Body of pancreas (tissue), 4 donors: ENCODE data around the gene PGM2. TPM values are rescaled to one million over a fixed set of nuclear protein-coding genes. Genes with fewer than 3 reads are reported as not detected.

Experiments
- ATAC-seq: fragments of 150-250 bp; one replicate; pipeline ENCODE4 v1.9.1; 2016
- DNase-seq, 4 donors: peaks; one replicate each; pipeline ENCODE4 v3.0.0-alpha.2; 2019
- H3K27ac ChIP-seq, 4 donors: fragments of 200-600 bp; sonication (generic); 1 replicate in 3 of 4; 2 replicates in 1 of 4; pipeline versions ENCODE4 v1.5.1 to v1.6.1; 2016 to 2019; ENCODE audit warnings: mild to moderate bottlenecking in 1 of 4, mixed read lengths in 1 of 4, moderate library complexity in 1 of 4
- H3K27me3 ChIP-seq, 2 donors: fragments of 200-600 bp; sonication (generic); one replicate each; pipeline ENCODE4 v1.6.0; 2016; ENCODE audit warnings: mild to moderate bottlenecking in 1 of 2
- H3K36me3 ChIP-seq, 2 donors: fragments of 200-600 bp; sonication (generic); replicated peaks in 1 of 2; 2 replicates each; pipeline ENCODE4 v1.5.1; 2016; ENCODE audit warnings: low read depth in 2 of 2; ENCODE audit not compliant: insufficient read depth in 1 of 2
- H3K4me1 ChIP-seq: fragments of 200-600 bp; sonication (generic); one replicate; pipeline ENCODE4 v1.6.0; 2016
- H3K4me3 ChIP-seq, 2 donors: fragments of 200-600 bp; sonication (generic); 1 replicate in 1 of 2; 2 replicates in 1 of 2; pipeline ENCODE4 v1.5.1; 2016 to 2019
- H3K9me3 ChIP-seq, 3 donors: fragments of 200-600 bp; sonication (generic); 1 replicate in 2 of 3; 2 replicates in 1 of 3; pipeline ENCODE4 v1.5.1; 2016
- POLR2A ChIP-seq, 3 donors: fragments of 450-650 bp; IDR thresholded peaks; one replicate each; pipeline ENCODE4 v1.6.1; 2016; ENCODE audit warnings: antibody characterized with exemption in 3 of 3, mild to moderate bottlenecking in 2 of 3
- WGBS, 2 donors: methylation state at CpG; one replicate each; pipeline ENCODE4 v1.1.5; 2017; 5-methylcytosine and 5-hydroxymethylcytosine counted together
- intact Hi-C: fragments of 100-400 bp; cut with DNase I; formaldehyde crosslinking; loops from one replicate; pipeline ENCODE4 v1.15.1; 2023
- total RNA-seq, 2 donors: library from RNA; depleted of rRNA; stranded (reverse); fragments of >200 nt; gene quantifications; one replicate each; pipeline ENCODE4 v1.1.0, GENCODE V29; 2016
- TF ChIP-seq, protein P1 (sequence below), 7 experiments: fragments of 450-650 bp in 4 of 7; fragments of 200-600 bp in 3 of 7; sonication (generic) in 3 of 7; IDR thresholded peaks; one replicate each; pipeline ENCODE4 v1.5.1; 2016 to 2019; ENCODE audit warnings: antibody characterized with exemption in 7 of 7

PGM2 gene
- total RNA-seq, 2 donors from 2014 or later, result 6.0 to 39.2 TPM

DNA sequence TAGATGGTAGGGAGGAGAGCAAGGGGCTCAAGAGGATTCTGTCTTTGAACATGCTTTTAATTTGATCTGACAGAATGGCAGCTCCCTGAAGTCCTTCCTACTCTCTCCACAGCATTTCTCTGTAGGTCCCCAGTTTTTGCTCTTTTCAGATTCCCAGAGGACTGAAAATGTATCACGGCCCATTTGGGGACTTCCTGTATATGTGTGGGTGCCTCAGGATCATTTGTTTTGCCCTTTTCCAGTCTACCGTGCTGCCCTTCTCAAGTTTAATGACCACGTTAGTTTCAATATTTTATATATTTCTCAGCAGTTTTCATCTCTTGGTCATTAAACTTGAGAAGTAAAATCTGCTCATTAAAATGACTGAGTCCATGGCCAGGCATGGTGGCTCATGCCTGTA, 66.7 kb downstream of the PGM2 start:
- no peaks in the 10 kb centered on the region for H3K9me3 ChIP-seq
- ATAC-seq (no peak), DNase-seq (no peak)
- WGBS, 2 donors, result 64 to 91% methylated on average over 3 of the region's 3 CpGs
- H3K27ac ChIP-seq, result no peak overlapping the region
- no peaks in the 10 kb centered on the region for H3K36me3 ChIP-seq
- intact Hi-C loops, result no loop called here
- H3K4me1 ChIP-seq, result peaks cover 12% of the 10 kb centered on the region
- H3K4me3 ChIP-seq, result no peak overlapping the region
- H3K27me3 ChIP-seq, result no peaks in the 10 kb centered on the region
- TF ChIP-seq, protein P1, sequence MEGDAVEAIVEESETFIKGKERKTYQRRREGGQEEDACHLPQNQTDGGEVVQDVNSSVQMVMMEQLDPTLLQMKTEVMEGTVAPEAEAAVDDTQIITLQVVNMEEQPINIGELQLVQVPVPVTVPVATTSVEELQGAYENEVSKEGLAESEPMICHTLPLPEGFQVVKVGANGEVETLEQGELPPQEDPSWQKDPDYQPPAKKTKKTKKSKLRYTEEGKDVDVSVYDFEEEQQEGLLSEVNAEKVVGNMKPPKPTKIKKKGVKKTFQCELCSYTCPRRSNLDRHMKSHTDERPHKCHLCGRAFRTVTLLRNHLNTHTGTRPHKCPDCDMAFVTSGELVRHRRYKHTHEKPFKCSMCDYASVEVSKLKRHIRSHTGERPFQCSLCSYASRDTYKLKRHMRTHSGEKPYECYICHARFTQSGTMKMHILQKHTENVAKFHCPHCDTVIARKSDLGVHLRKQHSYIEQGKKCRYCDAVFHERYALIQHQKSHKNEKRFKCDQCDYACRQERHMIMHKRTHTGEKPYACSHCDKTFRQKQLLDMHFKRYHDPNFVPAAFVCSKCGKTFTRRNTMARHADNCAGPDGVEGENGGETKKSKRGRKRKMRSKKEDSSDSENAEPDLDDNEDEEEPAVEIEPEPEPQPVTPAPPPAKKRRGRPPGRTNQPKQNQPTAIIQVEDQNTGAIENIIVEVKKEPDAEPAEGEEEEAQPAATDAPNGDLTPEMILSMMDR (IDR thresholded peaks at IDR 0.05), result no peak
- TF ChIP-seq POLR2A (IDR thresholded peaks at IDR 0.05), result no peak

DNA sequence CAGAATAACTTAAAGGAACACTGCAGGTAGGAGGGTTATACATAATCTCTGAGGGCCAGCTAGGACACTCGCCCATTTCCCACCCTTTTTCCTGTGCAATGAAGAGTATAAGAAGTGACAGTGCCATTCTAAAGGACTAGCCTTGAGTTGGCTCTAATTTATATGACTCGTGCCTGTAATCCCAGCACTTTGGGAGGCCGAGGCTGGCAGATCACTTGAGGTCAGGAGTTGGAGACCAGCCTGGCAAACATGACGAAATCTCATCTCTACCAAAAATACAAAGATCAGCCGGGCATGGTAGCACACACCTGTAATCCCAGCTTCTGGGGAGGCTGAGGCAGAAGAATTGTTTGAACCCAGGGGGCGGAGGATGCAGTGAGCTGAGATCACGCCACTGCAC, 68.8 kb downstream of the PGM2 start:
- Histone ChIP-seq H3K9me3 (no peaks in the 10 kb centered on the region), H3K4me3 (no peak overlapping the region), H3K27me3 (no peaks in the 10 kb centered on the region), H3K4me1 (peaks cover 5% of the 10 kb centered on the region), H3K27ac (no peak overlapping the region), H3K36me3 (no peaks in the 10 kb centered on the region)
- no peak for TF ChIP-seq POLR2A (IDR thresholded peaks at IDR 0.05)
- TF ChIP-seq, protein P1 (IDR thresholded peaks at IDR 0.05), result no peak
- intact Hi-C loops, result no loop called here
- no peak for ATAC-seq
- WGBS, 2 donors, result 89% methylated on average over 6 to 7 of the region's 7 CpGs
- no peak for DNase-seq

DNA sequence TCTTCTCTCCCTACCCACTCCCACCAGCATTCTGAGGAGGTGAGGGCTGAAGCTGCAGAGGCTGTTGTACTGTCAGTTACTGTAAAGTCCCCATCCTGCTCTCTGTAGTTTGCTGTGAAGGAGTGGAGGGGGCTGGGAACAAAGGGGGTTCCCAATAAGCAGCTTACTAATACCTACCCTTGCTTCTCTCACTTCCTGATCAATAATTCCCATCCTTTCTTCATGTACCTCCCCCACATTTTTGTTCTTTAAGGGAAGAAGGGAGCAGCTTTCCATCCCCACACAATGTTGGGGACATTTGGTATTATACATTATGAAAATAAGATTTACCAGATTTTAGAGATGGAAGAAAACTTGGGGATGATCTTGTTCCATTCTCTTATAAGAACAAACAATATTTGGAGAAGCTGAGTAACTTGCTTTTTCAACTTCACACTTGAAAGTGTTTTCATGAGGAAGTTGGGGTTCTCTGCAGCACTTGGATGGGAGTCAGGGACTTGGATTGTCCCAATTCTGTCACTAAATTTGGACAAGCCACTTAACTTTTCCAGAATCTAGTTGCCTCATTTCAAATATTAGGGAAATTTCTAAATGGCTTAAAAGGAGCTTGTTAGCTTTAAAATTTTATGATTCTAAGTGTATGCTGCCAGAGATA, 69.8 kb downstream of the PGM2 start:
- Histone ChIP-seq H3K4me1 (peaks cover 5% of the 10 kb centered on the region), H3K27ac (no peak overlapping the region), H3K9me3 (no peaks in the 10 kb centered on the region), H3K36me3 (no peaks in the 10 kb centered on the region), H3K4me3 (no peak overlapping the region), H3K27me3 (no peaks in the 10 kb centered on the region)
- TF ChIP-seq, protein P1 (IDR thresholded peaks at IDR 0.05), result no peak
- TF ChIP-seq POLR2A (IDR thresholded peaks at IDR 0.05), result no peak
- intact Hi-C loops, result no loop called here
- ATAC-seq, result no peak
- no peak for DNase-seq

DNA sequence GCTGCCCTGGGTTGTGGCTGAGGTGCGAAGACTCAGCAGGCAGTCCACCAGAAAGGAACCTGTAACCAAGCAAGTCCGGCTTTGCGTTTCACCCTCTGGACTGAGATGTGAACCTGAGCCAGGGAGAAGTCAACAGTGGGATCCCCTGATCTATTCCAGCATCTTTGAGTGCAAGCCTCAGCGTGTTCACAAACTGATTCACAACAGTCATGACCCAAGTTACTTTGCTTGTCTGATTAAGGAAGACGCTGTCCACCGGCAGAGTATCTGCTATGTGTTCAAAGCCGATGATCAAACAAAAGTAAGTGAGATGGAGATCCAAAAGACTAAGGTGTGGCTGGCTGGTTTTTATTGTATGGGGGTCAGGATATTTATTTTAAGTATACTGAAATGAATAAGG, 75.7 kb downstream of the PGM2 start:
- peak in 1 of 4 donors; percentile 23 for DNase-seq
- intact Hi-C loops, result no loop called here
- Histone ChIP-seq H3K36me3 (no peaks in the 10 kb centered on the region), H3K4me1 (peaks cover 28% of the 10 kb centered on the region), H3K9me3 (no peaks in the 10 kb centered on the region), H3K27me3 (no peaks in the 10 kb centered on the region), H3K27ac (peak overlapping the region in 3 of 4 donors; percentile 7 to 70 (median 57)), H3K4me3 (no peak overlapping the region)
- TF ChIP-seq, protein P1 (IDR thresholded peaks at IDR 0.05), result no peak
- TF ChIP-seq POLR2A (IDR thresholded peaks at IDR 0.05), result no peak
- no peak for ATAC-seq
- 23 to 54% methylated on average over 7 of the region's 7 CpGs for WGBS, 2 donors
